Measurements from ENCODE around the gene TNNC2. TPM values are rescaled to one million over a fixed set of nuclear protein-coding genes. Genes with fewer than 3 reads are reported as not detected.

Gene TNNC2
- total and polyA plus RNA-seq, 2 of the 13 experiments (the other 11 are each of a cell fraction or from before 2014, with no cell fraction given): 1.8 to 4.7 TPM

DNA sequence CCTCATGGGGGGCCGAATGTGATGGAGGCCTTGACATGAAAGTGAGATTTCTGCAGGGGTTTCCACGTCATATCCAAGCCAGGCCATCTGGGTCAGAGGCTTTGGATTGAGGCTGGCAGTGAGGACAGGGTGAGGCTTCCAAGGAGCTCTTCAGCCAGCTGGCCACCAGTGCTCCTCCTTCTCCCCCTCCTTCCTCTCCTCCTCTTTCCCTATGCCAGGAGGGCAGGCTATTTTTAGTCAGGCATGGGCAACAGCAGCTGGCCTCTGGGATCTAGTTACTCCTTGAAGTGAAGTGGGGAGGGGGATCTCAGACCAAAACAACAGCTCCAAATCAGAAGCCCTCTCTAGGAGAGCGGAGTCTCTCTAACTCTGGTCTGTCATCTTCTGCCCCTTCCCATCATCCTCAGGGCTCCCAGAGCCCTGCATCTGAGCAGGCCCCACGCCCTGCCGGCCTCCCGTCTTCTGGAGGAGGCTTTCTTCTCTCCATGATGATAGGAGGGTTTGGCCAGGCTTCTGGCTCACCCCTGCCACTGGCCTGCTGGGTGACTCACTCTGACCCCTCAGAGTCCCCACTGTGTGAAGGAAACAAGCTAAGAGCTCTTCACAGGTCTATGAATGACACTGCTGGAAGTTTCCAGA, 612 bp downstream of the TNNC2 start (continued):
- no peak for TF ChIP-seq ZFP41 (CRISPR knock-in tag; IDR thresholded peaks at IDR 0.05; ENCODE audit: borderline replicate concordance)
- TF ChIP-seq ATF4 (CRISPR knock-in tag; IDR thresholded peaks at IDR 0.05): no peak
- no peak for TF ChIP-seq ZNF138 (CRISPR knock-in tag; IDR thresholded peaks at IDR 0.05; ENCODE audit: low read depth)
- TF ChIP-seq, protein P1, sequence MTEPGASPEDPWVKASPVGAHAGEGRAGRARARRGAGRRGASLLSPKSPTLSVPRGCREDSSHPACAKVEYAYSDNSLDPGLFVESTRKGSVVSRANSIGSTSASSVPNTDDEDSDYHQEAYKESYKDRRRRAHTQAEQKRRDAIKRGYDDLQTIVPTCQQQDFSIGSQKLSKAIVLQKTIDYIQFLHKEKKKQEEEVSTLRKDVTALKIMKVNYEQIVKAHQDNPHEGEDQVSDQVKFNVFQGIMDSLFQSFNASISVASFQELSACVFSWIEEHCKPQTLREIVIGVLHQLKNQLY (CRISPR knock-in tag; IDR thresholded peaks at IDR 0.05): no peak
- TF ChIP-seq FOSL1 (CRISPR knock-in tag; IDR thresholded peaks at IDR 0.05; ENCODE audit: borderline replicate concordance): no peak
- TF ChIP-seq, protein P2, sequence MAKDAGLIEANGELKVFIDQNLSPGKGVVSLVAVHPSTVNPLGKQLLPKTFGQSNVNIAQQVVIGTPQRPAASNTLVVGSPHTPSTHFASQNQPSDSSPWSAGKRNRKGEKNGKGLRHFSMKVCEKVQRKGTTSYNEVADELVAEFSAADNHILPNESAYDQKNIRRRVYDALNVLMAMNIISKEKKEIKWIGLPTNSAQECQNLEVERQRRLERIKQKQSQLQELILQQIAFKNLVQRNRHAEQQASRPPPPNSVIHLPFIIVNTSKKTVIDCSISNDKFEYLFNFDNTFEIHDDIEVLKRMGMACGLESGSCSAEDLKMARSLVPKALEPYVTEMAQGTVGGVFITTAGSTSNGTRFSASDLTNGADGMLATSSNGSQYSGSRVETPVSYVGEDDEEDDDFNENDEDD (CRISPR knock-in tag; IDR thresholded peaks at IDR 0.05; ENCODE audit: borderline replicate concordance): peak; percentile 51; the same call in 1 of the 2 replicates
- TF ChIP-seq, protein P3, sequence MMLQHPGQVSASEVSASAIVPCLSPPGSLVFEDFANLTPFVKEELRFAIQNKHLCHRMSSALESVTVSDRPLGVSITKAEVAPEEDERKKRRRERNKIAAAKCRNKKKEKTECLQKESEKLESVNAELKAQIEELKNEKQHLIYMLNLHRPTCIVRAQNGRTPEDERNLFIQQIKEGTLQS (CRISPR knock-in tag; IDR thresholded peaks at IDR 0.05): peak; percentile 18; the same call in 1 of the 2 replicates
- TF ChIP-seq ZFP36 (IDR thresholded peaks at IDR 0.05; ENCODE audit: borderline replicate concordance, low read depth, low read length, partially characterized antibody): no peak
- TF ChIP-seq, protein P4, sequence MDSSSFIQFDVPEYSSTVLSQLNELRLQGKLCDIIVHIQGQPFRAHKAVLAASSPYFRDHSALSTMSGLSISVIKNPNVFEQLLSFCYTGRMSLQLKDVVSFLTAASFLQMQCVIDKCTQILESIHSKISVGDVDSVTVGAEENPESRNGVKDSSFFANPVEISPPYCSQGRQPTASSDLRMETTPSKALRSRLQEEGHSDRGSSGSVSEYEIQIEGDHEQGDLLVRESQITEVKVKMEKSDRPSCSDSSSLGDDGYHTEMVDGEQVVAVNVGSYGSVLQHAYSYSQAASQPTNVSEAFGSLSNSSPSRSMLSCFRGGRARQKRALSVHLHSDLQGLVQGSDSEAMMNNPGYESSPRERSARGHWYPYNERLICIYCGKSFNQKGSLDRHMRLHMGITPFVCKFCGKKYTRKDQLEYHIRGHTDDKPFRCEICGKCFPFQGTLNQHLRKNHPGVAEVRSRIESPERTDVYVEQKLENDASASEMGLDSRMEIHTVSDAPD (CRISPR knock-in tag; IDR thresholded peaks at IDR 0.05): no peak
- no peak for TF ChIP-seq ZBTB44 (CRISPR knock-in tag; IDR thresholded peaks at IDR 0.05)
- TF ChIP-seq SMYD3 (CRISPR knock-in tag; IDR thresholded peaks at IDR 0.05): no peak
- peak; percentile 18; the same call in 1 of the 2 replicates for TF ChIP-seq THAP11 (CRISPR knock-in tag; IDR thresholded peaks at IDR 0.05)
- TF ChIP-seq ZNF609 (CRISPR knock-in tag; IDR thresholded peaks at IDR 0.05; ENCODE audit: borderline replicate concordance): no peak
- no peak for TF ChIP-seq HNF4G (IDR thresholded peaks at IDR 0.05; ENCODE audit: borderline replicate concordance, low read depth, low read length)
- TF ChIP-seq HNF4G (CRISPR knock-in tag; IDR thresholded peaks at IDR 0.05; ENCODE audit: borderline replicate concordance, low read depth): no peak
- TF ChIP-seq, protein P5, sequence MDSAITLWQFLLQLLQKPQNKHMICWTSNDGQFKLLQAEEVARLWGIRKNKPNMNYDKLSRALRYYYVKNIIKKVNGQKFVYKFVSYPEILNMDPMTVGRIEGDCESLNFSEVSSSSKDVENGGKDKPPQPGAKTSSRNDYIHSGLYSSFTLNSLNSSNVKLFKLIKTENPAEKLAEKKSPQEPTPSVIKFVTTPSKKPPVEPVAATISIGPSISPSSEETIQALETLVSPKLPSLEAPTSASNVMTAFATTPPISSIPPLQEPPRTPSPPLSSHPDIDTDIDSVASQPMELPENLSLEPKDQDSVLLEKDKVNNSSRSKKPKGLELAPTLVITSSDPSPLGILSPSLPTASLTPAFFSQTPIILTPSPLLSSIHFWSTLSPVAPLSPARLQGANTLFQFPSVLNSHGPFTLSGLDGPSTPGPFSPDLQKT (CRISPR knock-in tag; IDR thresholded peaks at IDR 0.05; ENCODE audit: borderline replicate concordance): no peak
